ENCODE measurements around the gene CAST. TPM values are rescaled to one million over a fixed set of nuclear protein-coding genes. Genes with fewer than 3 reads are reported as not detected.
A peak's percentile ranks its signal among the peaks of the same experiment; 100 is the strongest.

Gene CAST
- polyA plus RNA-seq, 3 donors from 2014 or later, result 24.0 to 133 (median 59.9) TPM

DNA sequence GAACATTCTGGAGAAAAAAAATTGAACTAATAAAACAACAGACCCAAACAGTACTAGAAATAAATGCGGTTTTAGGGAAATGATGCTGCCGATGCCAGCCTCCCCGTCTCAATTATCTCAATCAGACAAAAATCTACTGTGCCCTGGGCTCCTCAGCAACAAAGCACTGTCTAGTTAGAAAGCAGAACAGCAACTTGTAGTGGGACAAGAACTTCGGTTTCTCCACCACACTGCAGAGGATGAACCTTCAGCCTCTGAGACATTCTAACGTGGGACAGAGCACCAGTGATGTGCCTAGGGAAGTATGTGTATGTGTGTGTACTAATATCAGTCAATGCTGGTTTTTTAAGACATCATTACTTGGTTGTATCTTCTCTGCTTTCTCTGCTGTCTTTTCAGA lies 11.1 kb upstream of the CAST start:
- DNase-seq, result no peak
- H3K36me3 Mint-ChIP-seq, result no peaks in the 10 kb centered on the region
- no peak overlapping the region for H3K27ac Mint-ChIP-seq
- no peaks in the 10 kb centered on the region for H3K9me3 Mint-ChIP-seq
- H3K4me1 Mint-ChIP-seq, result peaks cover 26 to 29% of the 10 kb centered on the region in 2 donors
- no peak overlapping the region for H3K4me3 Mint-ChIP-seq
- H3K27me3 Mint-ChIP-seq (ENCODE audit: low read depth in 3 of 3), result peaks cover 0 to 5% (median 4%) of the 10 kb centered on the region in 3 donors

DNA sequence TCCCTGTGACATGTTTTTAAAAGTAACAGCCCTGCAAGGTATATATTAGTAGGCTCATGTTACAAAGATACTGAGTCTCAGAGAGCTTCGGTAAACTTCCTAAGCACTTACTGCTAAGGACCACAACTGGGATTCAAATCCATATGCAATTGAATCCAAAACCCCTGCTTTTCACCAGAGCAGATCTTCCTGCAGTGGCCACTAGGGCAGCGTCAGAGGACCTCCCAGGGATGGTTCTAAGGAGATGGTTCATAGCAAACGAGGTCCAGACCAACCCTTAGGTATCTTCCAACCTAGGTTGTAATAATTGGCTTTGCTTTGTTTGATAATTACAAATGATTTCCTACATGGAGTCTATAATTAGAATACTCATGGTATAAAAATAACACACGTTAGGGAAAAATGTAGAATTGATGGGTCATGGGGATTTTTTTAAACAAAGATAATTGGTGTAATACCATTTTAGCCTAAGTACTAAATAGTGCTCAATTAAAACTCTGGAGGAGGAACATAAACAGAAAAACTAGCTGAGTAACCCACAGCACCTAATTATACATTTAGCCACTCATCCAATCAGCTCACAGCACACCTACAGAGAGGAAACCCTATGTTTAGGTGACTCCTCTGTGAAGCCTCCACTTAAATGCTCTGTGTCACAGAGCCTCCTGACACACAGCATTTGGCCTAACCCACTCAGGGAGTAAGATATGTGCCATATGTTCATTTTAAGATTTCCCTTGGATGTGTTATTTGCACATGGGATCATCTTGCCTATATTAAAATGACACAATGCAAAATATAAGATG lies 10.0 kb upstream of the CAST start:
- no peak for DNase-seq
- peaks cover 38 to 40% of the 10 kb centered on the region in 2 donors for H3K4me1 Mint-ChIP-seq
- no peaks in the 10 kb centered on the region for H3K9me3 Mint-ChIP-seq
- peaks cover 4 to 10% (median 6%) of the 10 kb centered on the region in 3 donors for H3K27me3 Mint-ChIP-seq (ENCODE audit: low read depth in 3 of 3)
- no peaks in the 10 kb centered on the region for H3K36me3 Mint-ChIP-seq
- no peak overlapping the region for H3K4me3 Mint-ChIP-seq
- H3K27ac Mint-ChIP-seq, result peak overlapping the region in 1 of 6 donors; percentile 17

DNA sequence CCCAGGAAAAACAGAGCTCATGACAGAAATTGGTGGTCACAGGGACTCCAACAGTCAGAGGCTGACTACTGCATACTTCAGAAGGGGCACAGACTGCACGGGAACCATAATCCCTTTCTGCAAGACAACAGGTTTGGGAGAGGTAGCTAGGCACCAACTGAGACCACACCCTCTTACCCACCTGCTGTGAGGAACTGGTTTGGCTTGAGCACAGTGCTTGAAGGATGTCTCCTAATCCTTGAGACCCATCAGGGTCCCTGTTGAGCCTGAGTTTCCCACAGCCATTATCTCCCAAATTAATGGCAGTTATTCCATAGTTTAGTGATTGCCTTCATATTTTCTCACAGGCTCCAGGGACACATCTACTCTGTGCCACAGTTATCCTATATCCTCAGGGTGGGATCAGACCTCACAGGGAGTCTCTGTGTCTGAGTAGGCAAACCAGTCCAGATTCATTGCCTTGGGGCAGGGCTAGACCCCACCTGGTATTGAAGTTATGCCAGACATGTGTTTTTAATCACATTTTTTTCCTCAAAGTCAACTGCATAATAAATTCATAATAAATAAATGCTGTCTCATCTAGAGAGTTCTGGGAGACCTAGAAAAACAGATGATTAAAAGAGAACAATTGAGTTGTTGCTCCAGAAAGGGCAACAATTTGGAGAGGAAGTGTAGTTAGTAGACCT lies 9.3 kb upstream of the CAST start:
- Mint-ChIP-seq H3K4me1 (peaks cover 44 to 48% of the 10 kb centered on the region in 2 donors), H3K4me3 (no peak overlapping the region), H3K27ac (peak overlapping the region in 1 of 6 donors; percentile 17), H3K27me3 (ENCODE audit: low read depth in 3 of 3) (peaks cover 5 to 9% (median 6%) of the 10 kb centered on the region in 3 donors), H3K36me3 (no peaks in the 10 kb centered on the region), H3K9me3 (no peaks in the 10 kb centered on the region)
- no peak for DNase-seq

DNA sequence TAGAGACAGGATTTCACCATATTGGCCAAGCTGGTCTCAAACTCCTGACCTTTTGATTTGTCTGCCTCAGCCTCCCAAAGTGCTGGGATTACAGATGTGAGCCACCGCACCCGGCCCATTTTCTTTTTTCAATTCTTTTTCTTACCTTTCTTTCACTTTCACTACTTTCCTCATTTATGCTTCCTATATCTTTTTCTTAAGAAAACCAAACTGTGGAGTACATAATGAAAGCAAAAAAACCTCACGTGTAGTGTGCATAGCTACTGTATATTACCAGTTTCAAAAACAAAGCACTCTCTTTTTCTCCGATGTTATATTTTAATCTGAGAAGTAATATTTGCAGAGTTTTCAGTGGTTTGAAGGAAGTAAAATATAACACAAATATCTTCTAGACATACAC lies 8.0 kb upstream of the CAST start:
- peaks cover 53 to 60% of the 10 kb centered on the region in 2 donors for H3K4me1 Mint-ChIP-seq
- H3K4me3 Mint-ChIP-seq, result peak overlapping the region; percentile 22 to 93 (median 67)
- no peak for DNase-seq
- H3K36me3 Mint-ChIP-seq, result no peaks in the 10 kb centered on the region
- H3K27me3 Mint-ChIP-seq (ENCODE audit: low read depth in 3 of 3), result peaks cover 5 to 7% (median 6%) of the 10 kb centered on the region in 3 donors
- H3K27ac Mint-ChIP-seq, result peak overlapping the region; percentile 74 to 90 (median 88)
- H3K9me3 Mint-ChIP-seq, result no peaks in the 10 kb centered on the region

DNA sequence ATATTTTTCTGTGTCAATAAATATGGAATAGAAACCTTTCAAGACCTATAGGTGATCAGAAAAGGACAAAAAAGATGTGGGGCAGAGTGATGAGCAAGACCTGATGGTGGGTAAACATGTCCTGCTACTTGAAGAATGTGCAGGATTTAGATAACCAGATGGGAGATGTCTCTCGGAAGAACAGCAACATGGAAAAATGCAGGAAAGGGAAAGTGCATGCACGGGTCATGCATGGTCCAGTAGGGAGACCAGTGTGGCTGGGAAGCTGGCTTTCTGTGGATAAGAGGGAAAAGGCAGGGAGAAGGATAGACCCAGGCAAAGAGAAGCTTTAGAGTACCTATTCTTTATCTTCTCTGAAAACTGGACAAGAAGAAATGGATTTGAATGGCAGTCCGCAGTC lies 7.1 kb upstream of the CAST start:
- no peak for DNase-seq
- H3K9me3 Mint-ChIP-seq, result no peaks in the 10 kb centered on the region
- peak overlapping the region; percentile 35 to 82 (median 43) for H3K4me3 Mint-ChIP-seq
- H3K4me1 Mint-ChIP-seq, result peaks cover 58 to 65% of the 10 kb centered on the region in 2 donors
- H3K27ac Mint-ChIP-seq, result peak overlapping the region; percentile 8 to 89 (median 86)
- H3K36me3 Mint-ChIP-seq, result no peaks in the 10 kb centered on the region
- H3K27me3 Mint-ChIP-seq (ENCODE audit: low read depth in 3 of 3), result peaks cover 5 to 7% (median 6%) of the 10 kb centered on the region in 3 donors

DNA sequence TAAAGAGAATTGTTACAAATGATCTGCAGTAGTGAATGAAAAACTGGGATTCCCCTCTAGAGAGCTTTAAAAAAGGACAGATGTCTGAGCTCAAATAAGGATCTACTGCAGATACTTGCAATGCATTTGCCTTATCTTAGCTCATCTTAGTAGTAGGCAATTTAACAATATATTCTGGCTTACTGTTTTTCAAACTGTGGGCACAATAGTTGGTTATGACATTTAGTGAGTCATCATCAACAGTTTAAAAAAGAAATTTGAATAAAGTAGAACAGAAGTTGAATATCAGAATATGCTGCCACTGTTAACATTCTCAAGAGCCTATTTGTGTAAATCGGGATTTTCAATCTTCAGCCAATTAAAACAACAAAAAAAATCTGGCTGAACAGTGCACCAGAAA lies 6.7 kb upstream of the CAST start:
- peaks cover 62 to 69% of the 10 kb centered on the region in 2 donors for H3K4me1 Mint-ChIP-seq
- no peak for DNase-seq
- peak overlapping the region; percentile 14 to 93 (median 88) for H3K27ac Mint-ChIP-seq
- no peaks in the 10 kb centered on the region for H3K9me3 Mint-ChIP-seq
- peaks cover 5 to 7% (median 6%) of the 10 kb centered on the region in 3 donors for H3K27me3 Mint-ChIP-seq (ENCODE audit: low read depth in 3 of 3)
- H3K4me3 Mint-ChIP-seq, result peak overlapping the region; percentile 15 to 82 (median 78)
- no peaks in the 10 kb centered on the region for H3K36me3 Mint-ChIP-seq

DNA sequence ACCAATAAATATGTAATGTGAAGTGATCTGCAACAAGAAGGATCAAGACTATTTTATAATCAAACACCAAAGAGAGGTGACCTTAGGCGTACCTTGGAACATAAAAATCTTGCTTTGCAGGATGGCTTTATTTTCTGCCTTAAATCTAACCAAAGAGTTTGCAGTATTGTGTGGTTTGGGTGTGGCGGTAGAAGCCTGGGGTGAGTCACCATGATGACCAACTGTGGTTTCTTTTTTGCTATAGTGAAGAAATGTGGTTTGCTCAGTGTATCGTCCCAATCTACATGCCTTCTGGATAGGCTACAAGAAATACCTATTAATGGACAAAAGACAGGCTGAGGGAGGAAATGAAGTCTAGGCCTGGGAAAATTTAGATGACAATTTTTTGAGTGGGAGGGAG lies 5.1 kb upstream of the CAST start:
- H3K36me3 Mint-ChIP-seq, result no peaks in the 10 kb centered on the region
- peaks cover 76 to 82% of the 10 kb centered on the region in 2 donors for H3K4me1 Mint-ChIP-seq
- peak overlapping the region; percentile 66 to 82 (median 78) for H3K4me3 Mint-ChIP-seq
- DNase-seq, result peak; percentile 83 to 85 (median 83)
- no peaks in the 10 kb centered on the region for H3K9me3 Mint-ChIP-seq
- H3K27me3 Mint-ChIP-seq (ENCODE audit: low read depth in 3 of 3), result peaks cover 17 to 19% (median 18%) of the 10 kb centered on the region in 3 donors
- peak overlapping the region; percentile 77 to 93 (median 88) for H3K27ac Mint-ChIP-seq

DNA sequence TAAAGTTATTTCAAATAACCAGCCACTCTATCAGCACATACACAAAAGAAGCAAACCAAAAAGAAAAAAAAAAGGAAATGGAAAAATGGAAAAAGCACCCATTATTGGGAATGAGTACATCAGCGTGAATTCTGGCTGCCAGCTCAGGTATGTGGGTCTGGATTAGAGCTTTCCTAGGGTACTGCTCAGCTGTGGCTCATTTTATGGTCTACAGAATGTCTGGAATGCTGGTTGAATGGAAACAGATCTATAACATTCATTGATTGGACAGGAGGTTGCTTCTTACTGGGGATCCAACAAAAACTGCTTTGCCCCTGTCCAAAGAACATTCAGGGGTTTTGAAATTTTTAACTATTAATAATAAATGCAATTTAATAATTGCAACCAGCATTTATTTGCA lies 3.9 kb upstream of the CAST start:
- no peaks in the 10 kb centered on the region for H3K36me3 Mint-ChIP-seq
- H3K9me3 Mint-ChIP-seq, result no peaks in the 10 kb centered on the region
- DNase-seq, result no peak
- H3K4me3 Mint-ChIP-seq, result peak overlapping the region in 2 of 5 donors; percentile 14 to 22
- H3K4me1 Mint-ChIP-seq, result peaks cover 76 to 83% of the 10 kb centered on the region in 2 donors
- peak overlapping the region in 2 of 6 donors; percentile 6 to 71 for H3K27ac Mint-ChIP-seq
- peaks cover 24 to 27% (median 24%) of the 10 kb centered on the region in 3 donors for H3K27me3 Mint-ChIP-seq (ENCODE audit: low read depth in 3 of 3)

DNA sequence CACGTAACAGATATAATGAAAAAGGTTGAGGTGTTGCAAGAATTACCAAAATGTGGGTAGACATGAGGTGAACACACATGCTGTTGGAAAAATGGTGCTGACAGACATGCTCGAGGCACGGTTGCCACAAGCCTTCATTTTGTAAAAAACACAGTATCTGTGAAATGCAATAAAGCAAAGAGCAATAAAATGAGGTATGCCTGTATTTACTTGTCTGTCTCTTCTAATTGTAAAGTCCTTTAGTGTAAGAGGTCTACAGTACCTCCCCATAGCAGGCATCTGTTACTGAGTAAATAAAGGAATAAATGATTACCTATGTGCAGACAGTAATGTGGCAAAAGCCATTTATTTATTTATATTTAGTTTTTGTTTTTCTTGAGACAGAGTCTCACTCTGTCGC lies 3.0 kb upstream of the CAST start:
- Mint-ChIP-seq H3K4me1 (peaks cover 79 to 88% of the 10 kb centered on the region in 2 donors), H3K27ac (peak overlapping the region in 1 of 6 donors; percentile 15), H3K9me3 (no peaks in the 10 kb centered on the region), H3K27me3 (ENCODE audit: low read depth in 3 of 3) (peaks cover 22 to 32% (median 27%) of the 10 kb centered on the region in 3 donors), H3K36me3 (no peaks in the 10 kb centered on the region), H3K4me3 (no peak overlapping the region)
- no peak for DNase-seq

DNA sequence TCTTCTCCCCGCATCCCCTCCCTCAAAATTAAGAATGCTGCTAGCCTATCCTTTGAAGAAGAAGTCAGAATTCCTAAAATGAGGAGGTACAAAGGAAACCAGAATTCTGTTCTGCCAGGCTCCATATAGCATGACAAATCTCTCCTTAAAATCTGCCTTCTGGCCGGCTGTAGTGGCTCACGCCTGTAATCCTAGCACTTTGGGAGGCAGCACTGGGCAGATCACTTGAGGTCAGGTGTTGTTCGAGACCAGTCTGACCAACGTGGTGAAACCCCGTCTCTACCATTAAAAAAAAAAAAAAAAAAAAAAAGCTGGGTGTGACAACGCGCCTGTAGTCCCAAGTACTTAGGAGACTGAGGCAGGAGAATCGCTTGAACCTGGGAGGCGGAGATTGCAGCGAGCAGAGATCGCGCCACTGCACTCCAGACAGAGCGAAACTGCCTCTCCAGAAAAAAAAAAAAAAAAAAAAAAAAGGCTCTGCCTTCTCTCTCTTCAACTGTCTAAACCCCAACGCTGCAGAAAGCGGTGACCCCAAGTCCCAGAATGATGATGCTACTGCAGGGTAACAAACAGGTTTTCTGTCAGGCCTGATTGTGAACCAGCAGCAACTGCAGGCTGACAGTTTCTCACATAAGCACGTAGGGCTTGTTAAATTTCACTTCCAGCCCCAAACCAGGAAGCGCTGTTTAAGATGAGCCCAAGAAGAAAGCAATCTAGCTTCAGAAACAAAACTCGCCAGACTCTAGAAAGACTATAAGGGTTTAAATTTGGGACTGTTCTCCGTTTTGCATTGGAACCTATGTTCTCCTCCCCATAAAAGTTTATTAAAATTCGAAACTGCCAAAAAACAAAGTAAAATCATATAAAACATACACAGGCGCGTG lies 963 bp upstream of the CAST start:
- Mint-ChIP-seq H3K27me3 (ENCODE audit: low read depth in 3 of 3) (peaks cover 20 to 33% (median 27%) of the 10 kb centered on the region in 3 donors), H3K9me3 (no peaks in the 10 kb centered on the region), H3K4me3 (peak overlapping the region; percentile 95 to 99 (median 97)), H3K4me1 (peaks cover 74 to 88% of the 10 kb centered on the region in 2 donors), H3K36me3 (no peaks in the 10 kb centered on the region), H3K27ac (peak overlapping the region; percentile 95 to 100 (median 98))
- DNase-seq, result peak; percentile 72 to 84 (median 77)

DNA sequence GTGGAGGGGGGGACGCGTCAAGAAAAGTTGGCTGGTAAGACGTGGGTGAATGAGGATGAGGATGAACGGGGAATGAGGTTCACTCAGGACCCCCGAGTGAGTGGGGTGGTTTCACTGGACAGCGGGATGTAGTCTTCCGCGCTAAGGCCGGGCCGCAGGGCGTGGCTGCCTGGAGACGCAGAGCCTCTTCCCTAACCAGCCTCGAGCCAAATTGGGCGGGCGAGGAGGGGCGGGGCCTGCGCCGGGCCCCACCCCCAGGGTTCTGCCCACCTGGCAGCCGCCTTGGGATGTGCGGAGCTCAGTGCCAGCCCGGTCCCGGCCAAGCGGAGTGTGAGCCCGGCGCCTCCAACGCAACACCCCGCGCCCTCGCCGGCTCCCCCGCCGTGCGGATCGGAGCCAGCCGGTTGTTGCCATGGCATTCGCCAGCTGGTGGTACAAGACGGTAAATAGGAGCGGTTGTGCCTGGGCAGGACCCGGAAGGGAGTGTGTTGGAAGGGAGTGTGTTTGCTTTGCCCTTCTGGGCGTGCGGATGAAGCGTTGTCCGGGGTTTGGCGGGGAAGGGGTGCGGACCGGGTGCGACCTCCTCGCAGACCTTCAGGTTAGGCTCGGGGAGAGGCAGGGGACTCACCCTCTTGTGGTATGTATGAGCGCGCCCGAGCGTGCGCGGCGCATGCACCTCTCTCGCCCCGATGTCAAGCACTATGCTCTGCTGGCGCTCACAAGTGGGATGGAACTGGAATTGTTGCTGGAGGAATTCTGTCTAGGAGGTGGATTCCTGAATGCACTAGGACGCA lies 746 bp downstream of the CAST start:
- Mint-ChIP-seq H3K9me3 (no peaks in the 10 kb centered on the region), H3K27ac (peak overlapping the region; percentile 94 to 98 (median 98)), H3K4me3 (peak overlapping the region; percentile 95 to 99 (median 97)), H3K27me3 (ENCODE audit: low read depth in 3 of 3) (peaks cover 17 to 27% (median 22%) of the 10 kb centered on the region in 3 donors), H3K36me3 (no peaks in the 10 kb centered on the region), H3K4me1 (peaks cover 71 to 88% of the 10 kb centered on the region in 2 donors)
- peak; percentile 81 to 86 (median 84) for DNase-seq

DNA sequence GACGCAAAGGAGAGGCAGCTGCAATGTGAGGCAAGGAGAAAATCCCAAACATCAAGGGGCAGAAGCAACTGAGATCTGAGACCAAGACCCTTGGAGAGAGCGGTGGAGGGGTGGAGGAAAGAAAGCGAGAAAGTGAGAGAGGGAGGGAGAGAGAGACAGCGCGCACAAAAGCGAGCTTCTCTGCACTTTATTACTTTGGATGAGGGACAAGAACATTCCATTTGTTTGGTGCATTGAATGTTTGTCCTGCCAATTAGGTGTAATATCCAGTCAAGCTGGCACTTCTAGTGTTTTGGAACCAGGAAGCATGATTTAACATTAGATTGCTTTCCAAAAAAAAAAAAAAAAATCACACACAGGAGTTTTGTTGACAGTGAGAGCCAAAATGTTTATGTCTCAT lies 1.4 kb downstream of the CAST start:
- peak overlapping the region; percentile 94 to 98 (median 98) for H3K27ac Mint-ChIP-seq
- no peaks in the 10 kb centered on the region for H3K36me3 Mint-ChIP-seq
- peaks cover 17 to 27% (median 22%) of the 10 kb centered on the region in 3 donors for H3K27me3 Mint-ChIP-seq (ENCODE audit: low read depth in 3 of 3)
- peaks cover 74 to 89% of the 10 kb centered on the region in 2 donors for H3K4me1 Mint-ChIP-seq
- peak overlapping the region; percentile 95 to 99 (median 97) for H3K4me3 Mint-ChIP-seq
- no peaks in the 10 kb centered on the region for H3K9me3 Mint-ChIP-seq
- no peak for DNase-seq
